K562 (cell line): Measurements from ENCODE around the gene FMN1.

Source experiments
- E2F6 ChIP-seq, 2 experiments: IDR thresholded peaks; 2 replicates each; pipeline ENCODE4 v1.6.1; 2011; ENCODE audit warnings: borderline replicate concordance in 1 of 2, control low read depth in 1 of 2, low read depth in 1 of 2, low read length in 1 of 2, mild to moderate bottlenecking in 1 of 2, mixed read lengths in 1 of 2, moderate library complexity in 1 of 2; ENCODE audit not compliant: insufficient read depth in 1 of 2, insufficient read length in 1 of 2, poor library complexity in 1 of 2, severe bottlenecking in 1 of 2; ENCODE audit errors: extremely low read depth in 1 of 2
- POLR2A ChIP-seq: fragments of 450-650 bp; conservative IDR thresholded peaks from 2 replicates; pipeline ENCODE4 v1.6.1; 2016
- RBFOX2 ChIP-seq: fragments of 200-400 bp; formaldehyde crosslinking; IDR thresholded peaks from 2 replicates; pipeline ENCODE4 v1.6.1; 2017; ENCODE audit warnings: low read depth, mild to moderate bottlenecking, low read length, moderate library complexity
- RCOR1 ChIP-seq, 2 experiments: IDR thresholded peaks; 2 replicates each; pipeline ENCODE4 v1.6.1; 2012; ENCODE audit warnings: low read depth in 2 of 2, low read length in 2 of 2, borderline replicate concordance in 1 of 2, improper control_type of control experiment in 1 of 2
- XRCC5 ChIP-seq: fragments of 200-400 bp; formaldehyde crosslinking; IDR thresholded peaks from 2 replicates; pipeline ENCODE4 v1.6.1; 2017; ENCODE audit warnings: low read depth, mild to moderate bottlenecking, low read length

DNA sequence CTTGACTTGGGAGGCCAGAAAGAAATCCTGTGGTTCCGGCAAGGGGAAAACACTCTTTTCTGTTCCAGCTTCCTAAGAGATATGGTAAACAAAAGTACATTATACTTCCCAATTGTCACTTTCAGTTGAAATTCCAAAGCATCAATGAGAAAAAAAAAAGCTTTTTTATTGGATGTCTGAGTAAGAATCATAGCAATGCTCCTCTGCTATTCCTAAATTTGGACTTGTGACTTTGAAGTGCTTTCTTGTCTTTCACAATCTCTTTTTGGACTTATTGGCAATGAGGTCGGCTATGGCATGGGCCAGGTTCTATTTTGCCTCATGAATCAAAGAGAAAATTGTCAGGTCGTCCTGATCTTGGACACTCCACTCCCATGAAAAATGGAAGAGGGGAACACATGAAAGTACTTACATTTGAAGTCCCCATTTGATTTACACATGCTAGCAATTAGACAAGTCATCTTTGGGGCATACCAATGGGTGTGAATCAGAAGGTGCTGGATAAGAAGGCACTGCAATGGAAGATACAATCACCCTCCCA is 306.2 kb downstream of the FMN1 start:
- TF ChIP-seq RCOR1 (IDR thresholded peaks at IDR 0.05; ENCODE audit: borderline replicate concordance in 1 of 2, low read depth in 2 of 2, low read length in 2 of 2) (no peak), XRCC5 (no peak), POLR2A (no peak), E2F6 (IDR thresholded peaks at IDR 0.05; ENCODE audit: borderline replicate concordance in 1 of 2, extremely low read depth in 1 of 2, insufficient read depth in 1 of 2, insufficient read length in 1 of 2, low read depth in 1 of 2, low read length in 1 of 2, poor library complexity in 1 of 2, severe bottlenecking in 1 of 2) (no peak), RBFOX2 (no peak)
